Measurements from ENCODE around the gene CPB2. TPM values are rescaled to one million over a fixed set of nuclear protein-coding genes. Genes with fewer than 3 reads are reported as not detected.

CPB2 gene
- total and polyA plus RNA-seq, 2 donors (not counting 1 experiment from before 2014, with no cell fraction given), result not detected

DNA sequence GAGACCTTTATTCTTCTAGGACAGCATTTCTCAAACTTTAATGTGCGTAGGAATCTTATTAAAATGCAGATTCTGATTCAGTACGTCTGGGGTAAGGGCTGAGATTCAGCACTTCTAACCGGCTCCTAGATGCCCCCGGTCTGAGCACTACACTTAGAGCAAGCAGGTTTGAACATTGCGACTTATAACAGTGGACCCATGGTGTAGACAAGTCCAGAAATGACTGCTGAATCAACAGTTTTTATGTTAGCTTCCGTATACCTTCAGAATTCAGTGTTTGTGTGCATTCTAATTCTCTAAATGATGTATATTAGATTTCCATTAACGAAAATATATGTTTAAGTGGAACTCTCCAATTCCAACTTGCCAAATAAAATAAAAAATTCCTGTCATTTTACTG lies 17.5 kb upstream of the CPB2 start:
- no peak overlapping the region for H3K9ac ChIP-seq (ENCODE audit: insufficient read depth, low read length)
- no peak overlapping the region for H2AFZ ChIP-seq (ENCODE audit: low read length)
- TF ChIP-seq, protein P1, sequence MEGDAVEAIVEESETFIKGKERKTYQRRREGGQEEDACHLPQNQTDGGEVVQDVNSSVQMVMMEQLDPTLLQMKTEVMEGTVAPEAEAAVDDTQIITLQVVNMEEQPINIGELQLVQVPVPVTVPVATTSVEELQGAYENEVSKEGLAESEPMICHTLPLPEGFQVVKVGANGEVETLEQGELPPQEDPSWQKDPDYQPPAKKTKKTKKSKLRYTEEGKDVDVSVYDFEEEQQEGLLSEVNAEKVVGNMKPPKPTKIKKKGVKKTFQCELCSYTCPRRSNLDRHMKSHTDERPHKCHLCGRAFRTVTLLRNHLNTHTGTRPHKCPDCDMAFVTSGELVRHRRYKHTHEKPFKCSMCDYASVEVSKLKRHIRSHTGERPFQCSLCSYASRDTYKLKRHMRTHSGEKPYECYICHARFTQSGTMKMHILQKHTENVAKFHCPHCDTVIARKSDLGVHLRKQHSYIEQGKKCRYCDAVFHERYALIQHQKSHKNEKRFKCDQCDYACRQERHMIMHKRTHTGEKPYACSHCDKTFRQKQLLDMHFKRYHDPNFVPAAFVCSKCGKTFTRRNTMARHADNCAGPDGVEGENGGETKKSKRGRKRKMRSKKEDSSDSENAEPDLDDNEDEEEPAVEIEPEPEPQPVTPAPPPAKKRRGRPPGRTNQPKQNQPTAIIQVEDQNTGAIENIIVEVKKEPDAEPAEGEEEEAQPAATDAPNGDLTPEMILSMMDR (conservative IDR thresholded peaks at IDR 0.05 in 1 of 2, IDR thresholded peaks at IDR 0.05 in 1 of 2; ENCODE audit: low read depth in 1 of 2, low read length in 2 of 2), result no peak
- TF ChIP-seq EZH2 (IDR thresholded peaks at IDR 0.05; ENCODE audit: low read length, missing control alignments), result no peak

DNA sequence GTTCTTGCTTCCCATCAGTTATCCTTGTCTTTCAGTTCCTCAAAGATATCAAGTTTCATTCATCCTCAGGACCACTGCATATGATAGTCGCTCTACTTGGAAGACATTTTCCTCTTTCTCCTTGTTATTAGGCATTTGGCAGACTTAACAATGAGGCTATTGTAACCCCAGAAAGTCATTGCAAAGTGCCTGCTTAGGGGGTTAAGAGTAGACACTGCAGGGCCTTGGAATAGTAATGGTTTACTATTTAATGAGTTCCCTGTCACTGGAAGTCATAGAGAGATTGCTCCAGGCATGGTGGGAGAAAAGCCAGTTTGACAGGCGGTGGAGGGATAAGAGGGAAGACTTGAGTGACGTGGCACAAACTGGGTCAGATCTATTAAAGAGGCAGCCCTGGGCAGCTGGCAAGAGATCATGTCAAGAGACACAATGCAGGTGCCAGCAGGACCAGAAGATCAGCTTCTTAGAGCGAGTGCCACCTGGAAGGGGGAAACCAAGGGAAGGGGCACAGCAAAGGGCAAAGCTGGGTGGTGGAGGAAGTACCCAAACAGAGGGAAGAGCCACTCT lies 16.8 kb upstream of the CPB2 start:
- no peak for DNase-seq (ENCODE audit: low read depth in 2 of 2)
- Histone ChIP-seq H3K27ac (ENCODE audit: insufficient read depth, low read length) (no peak overlapping the region), H4K20me1 (ENCODE audit: control insufficient read depth, extremely low read depth, insufficient read depth, low read length) (no peaks in the 10 kb centered on the region), H3K4me3 (replicated peaks in 1 of 4; ENCODE audit: control extremely low read depth in 1 of 4, insufficient read depth in 1 of 4, low read depth in 3 of 4, low read length in 4 of 4) (no peak overlapping the region), H3K9ac (ENCODE audit: insufficient read depth, low read length) (no peak overlapping the region), H3K4me1 (ENCODE audit: control insufficient read depth, extremely low read depth, insufficient read depth, low read length) (no peaks in the 10 kb centered on the region), H2AFZ (ENCODE audit: low read length) (no peak overlapping the region), H3K27me3 (ENCODE audit: control insufficient read depth, insufficient read depth, low read length) (peaks cover 3% of the 10 kb centered on the region), H3K9me3 (ENCODE audit: control insufficient read depth, insufficient read depth, low read depth, low read length) (no peaks in the 10 kb centered on the region), H3K79me2 (ENCODE audit: control insufficient read depth, insufficient read depth, low read length) (no peaks in the 10 kb centered on the region), H3K36me3 (ENCODE audit: control insufficient read depth, insufficient read depth, low read length) (no peaks in the 10 kb centered on the region), H3K4me2 (ENCODE audit: extremely low read depth, insufficient read depth, low read length) (no peak overlapping the region)
- TF ChIP-seq, protein P1 (conservative IDR thresholded peaks at IDR 0.05 in 1 of 2, IDR thresholded peaks at IDR 0.05 in 1 of 2; ENCODE audit: low read depth in 1 of 2, low read length in 2 of 2), result no peak
- TF ChIP-seq EZH2 (IDR thresholded peaks at IDR 0.05; ENCODE audit: low read length, missing control alignments), result no peak

More for the DNA sequence above, 17.5 kb upstream of the CPB2 start:
- Histone ChIP-seq H3K9me3 (ENCODE audit: control insufficient read depth, insufficient read depth, low read depth, low read length) (no peaks in the 10 kb centered on the region), H3K36me3 (ENCODE audit: control insufficient read depth, insufficient read depth, low read length) (no peaks in the 10 kb centered on the region), H3K4me1 (ENCODE audit: control insufficient read depth, extremely low read depth, insufficient read depth, low read length) (no peaks in the 10 kb centered on the region), H3K27me3 (ENCODE audit: control insufficient read depth, insufficient read depth, low read length) (peaks cover 3% of the 10 kb centered on the region), H4K20me1 (ENCODE audit: control insufficient read depth, extremely low read depth, insufficient read depth, low read length) (no peaks in the 10 kb centered on the region), H3K27ac (ENCODE audit: insufficient read depth, low read length) (no peak overlapping the region), H3K4me3 (replicated peaks in 1 of 4; ENCODE audit: control extremely low read depth in 1 of 4, insufficient read depth in 1 of 4, low read depth in 3 of 4, low read length in 4 of 4) (no peak overlapping the region), H3K4me2 (ENCODE audit: extremely low read depth, insufficient read depth, low read length) (no peak overlapping the region), H3K79me2 (ENCODE audit: control insufficient read depth, insufficient read depth, low read length) (no peaks in the 10 kb centered on the region)
- no peak for DNase-seq (ENCODE audit: low read depth in 2 of 2)

DNA sequence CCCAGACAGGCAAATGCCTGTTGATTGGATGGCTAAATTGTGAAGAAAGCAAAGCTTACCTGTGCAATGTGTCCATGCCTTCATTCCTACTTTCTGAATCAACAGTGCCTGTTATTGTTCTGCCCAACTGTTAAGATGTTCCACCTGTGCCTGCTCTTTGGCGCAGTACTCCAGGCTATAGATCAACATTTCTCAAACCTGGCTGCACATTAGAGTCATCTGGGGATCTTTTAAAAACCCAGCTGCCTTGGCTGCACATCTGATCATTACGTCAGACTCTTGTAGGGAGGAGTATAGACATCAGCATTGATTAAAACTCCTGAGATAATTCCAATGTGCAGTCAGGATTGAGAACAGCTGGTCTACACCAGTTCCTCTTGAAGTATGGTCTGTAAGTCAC lies 16.2 kb upstream of the CPB2 start:
- no peak overlapping the region for H3K9ac ChIP-seq (ENCODE audit: insufficient read depth, low read length)
- no peaks in the 10 kb centered on the region for H3K79me2 ChIP-seq (ENCODE audit: control insufficient read depth, insufficient read depth, low read length)
- no peaks in the 10 kb centered on the region for H3K9me3 ChIP-seq (ENCODE audit: control insufficient read depth, insufficient read depth, low read depth, low read length)
- no peak for DNase-seq (ENCODE audit: low read depth in 2 of 2)
- no peaks in the 10 kb centered on the region for H3K4me1 ChIP-seq (ENCODE audit: control insufficient read depth, extremely low read depth, insufficient read depth, low read length)
- H4K20me1 ChIP-seq (ENCODE audit: control insufficient read depth, extremely low read depth, insufficient read depth, low read length), result no peaks in the 10 kb centered on the region
- no peak overlapping the region for H2AFZ ChIP-seq (ENCODE audit: low read length)
- no peaks in the 10 kb centered on the region for H3K36me3 ChIP-seq (ENCODE audit: control insufficient read depth, insufficient read depth, low read length)
- no peak overlapping the region for H3K27ac ChIP-seq (ENCODE audit: insufficient read depth, low read length)
- no peak overlapping the region for H3K4me2 ChIP-seq (ENCODE audit: extremely low read depth, insufficient read depth, low read length)
- TF ChIP-seq, protein P1 (conservative IDR thresholded peaks at IDR 0.05 in 1 of 2, IDR thresholded peaks at IDR 0.05 in 1 of 2; ENCODE audit: low read depth in 1 of 2, low read length in 2 of 2), result no peak
- no peak for TF ChIP-seq EZH2 (IDR thresholded peaks at IDR 0.05; ENCODE audit: low read length, missing control alignments)
- peaks cover 3% of the 10 kb centered on the region for H3K27me3 ChIP-seq (ENCODE audit: control insufficient read depth, insufficient read depth, low read length)
- H3K4me3 ChIP-seq (replicated peaks in 1 of 4; ENCODE audit: control extremely low read depth in 1 of 4, insufficient read depth in 1 of 4, low read depth in 3 of 4, low read length in 4 of 4), result no peak overlapping the region
